Stimulated activated CD8-positive, alpha-beta memory T cell treated with anti-CD3 and anti-CD28 coated beads, Interleukin-4, amount 100 ng/mL, for 4 hours (primary cell): ENCODE measurements around the gene ATXN10.

Experiments used
- DNase-seq, 2 donors: peaks; one replicate each; pipeline ENCODE4 v3.0.0-alpha.2; 2020; ENCODE audit warnings: low read depth in 2 of 2, low spot score in 1 of 2

The ATXN10 gene

GRCh38 chr22:45819305-45819704 is 147.7 kb downstream of the ATXN10 start:
- no peak for DNase-seq

- DNase-seq, result no peak
Measured at GRCh38 chr22:45823336-45823735, 151.7 kb downstream of the ATXN10 start.

DNA sequence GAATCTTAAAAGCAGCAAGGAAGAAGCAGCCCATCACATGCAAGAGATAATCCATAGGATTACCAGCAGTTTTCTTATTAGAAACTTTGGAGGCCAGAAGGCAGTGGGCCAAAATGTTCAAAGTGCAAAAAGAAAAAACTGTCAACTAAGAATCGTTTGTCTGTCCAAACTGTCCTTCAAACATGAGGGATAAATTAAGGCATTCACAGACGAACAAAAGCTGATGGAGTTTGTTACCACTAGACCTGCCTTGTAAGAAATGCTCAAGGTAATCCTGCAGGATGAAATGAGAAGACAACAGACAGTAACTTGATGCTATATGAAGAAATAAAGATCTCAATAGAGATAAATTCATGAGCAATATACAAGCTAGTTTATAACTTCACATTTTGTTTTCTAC is 154.9 kb downstream of the ATXN10 start:
- no peak for DNase-seq

- no peak for DNase-seq
Measured at GRCh38 chr22:45828841-45829240, 157.2 kb downstream of the ATXN10 start.

GRCh38 chr22:45830531-45831245 is 159.1 kb downstream of the ATXN10 start:
- DNase-seq, result no peak

DNA sequence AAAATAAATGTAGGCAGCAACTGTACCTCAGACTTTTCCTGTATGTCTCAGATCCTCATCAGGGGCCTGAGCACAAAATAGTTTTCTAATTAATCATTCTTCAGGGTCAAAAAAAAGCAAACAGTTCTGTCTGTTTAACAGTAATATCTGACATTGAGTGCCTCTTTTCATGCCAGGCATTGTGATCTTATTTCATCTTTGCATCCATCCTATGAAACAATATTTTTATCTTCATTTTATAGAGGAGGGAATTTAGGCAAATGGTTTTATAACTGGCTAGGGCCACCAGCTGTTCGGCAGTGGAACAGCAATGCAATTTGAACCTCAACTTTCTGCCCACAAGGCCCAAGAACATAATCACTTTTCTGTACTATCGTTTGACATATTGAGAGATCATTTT is 159.8 kb downstream of the ATXN10 start:
- no peak for DNase-seq

DNA sequence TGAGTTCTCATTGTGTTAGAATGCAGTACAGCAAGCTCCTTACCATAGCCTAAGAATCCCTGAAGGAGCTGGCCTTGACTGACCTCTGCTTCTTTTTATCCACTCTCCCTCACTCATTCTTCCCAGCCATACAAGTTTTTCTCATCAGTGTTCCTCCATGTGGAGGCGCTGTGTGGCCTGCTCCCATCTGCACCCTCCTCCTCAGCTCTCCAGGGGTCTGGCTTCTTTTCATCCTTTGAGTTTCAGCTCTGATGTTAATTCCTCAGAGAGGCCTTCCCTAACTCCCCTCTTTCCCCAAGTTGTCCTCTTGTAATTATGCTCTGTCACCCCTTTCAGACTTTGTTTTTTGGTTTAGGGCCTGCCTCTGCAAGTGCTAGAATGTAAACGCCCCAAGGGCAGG is 160.5 kb downstream of the ATXN10 start:
- DNase-seq, result no peak

GRCh38 chr22:45832959-45833580 is 161.4 kb downstream of the ATXN10 start:
- DNase-seq, result no peak

DNA sequence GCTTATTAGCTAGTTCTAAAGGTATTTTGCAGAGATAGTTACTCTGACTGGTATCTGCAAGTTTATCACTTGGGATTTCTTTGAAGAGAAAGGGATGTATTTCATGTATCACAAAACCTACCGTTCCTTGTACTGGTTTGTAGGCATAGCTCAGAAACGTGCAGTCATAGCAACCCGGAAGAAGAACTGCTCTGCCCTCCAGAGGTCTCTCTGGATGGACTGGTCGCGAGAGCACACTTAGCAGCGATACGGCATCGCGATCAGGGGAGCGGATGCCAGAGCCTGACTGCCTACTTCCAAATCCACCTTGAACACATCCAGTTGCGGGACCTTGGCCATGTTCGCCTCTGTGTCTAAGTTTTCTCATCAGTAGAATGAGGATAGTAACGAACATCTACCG is 162.0 kb downstream of the ATXN10 start:
- no peak for DNase-seq

GRCh38 chr22:45834241-45834640 is 162.6 kb downstream of the ATXN10 start:
- DNase-seq, result no peak

DNA sequence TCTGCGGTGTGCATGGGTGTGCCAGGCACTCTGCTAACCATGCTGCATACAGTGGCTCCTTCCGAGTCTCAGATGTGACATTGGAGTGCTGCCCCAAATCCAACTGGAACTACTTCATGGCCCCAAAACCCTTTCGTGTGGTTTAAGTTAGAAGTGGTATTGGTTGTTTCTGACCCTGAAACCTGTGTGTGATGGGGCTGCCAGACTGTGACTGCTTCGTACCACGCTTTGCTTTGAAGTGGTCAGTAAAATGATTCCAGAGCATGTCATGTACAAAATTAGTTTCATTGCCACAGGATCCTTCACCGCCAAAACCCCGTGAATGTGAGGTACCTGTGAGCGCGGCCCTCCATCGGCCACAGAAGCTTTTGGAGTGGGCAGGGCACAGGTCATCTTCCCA is 163.2 kb downstream of the ATXN10 start:
- DNase-seq, result no peak

GRCh38 chr22:45836418-45837169 is 165.0 kb downstream of the ATXN10 start:
- DNase-seq, result no peak

GRCh38 chr22:45837508-45837907 is 165.9 kb downstream of the ATXN10 start:
- DNase-seq, result no peak

DNA sequence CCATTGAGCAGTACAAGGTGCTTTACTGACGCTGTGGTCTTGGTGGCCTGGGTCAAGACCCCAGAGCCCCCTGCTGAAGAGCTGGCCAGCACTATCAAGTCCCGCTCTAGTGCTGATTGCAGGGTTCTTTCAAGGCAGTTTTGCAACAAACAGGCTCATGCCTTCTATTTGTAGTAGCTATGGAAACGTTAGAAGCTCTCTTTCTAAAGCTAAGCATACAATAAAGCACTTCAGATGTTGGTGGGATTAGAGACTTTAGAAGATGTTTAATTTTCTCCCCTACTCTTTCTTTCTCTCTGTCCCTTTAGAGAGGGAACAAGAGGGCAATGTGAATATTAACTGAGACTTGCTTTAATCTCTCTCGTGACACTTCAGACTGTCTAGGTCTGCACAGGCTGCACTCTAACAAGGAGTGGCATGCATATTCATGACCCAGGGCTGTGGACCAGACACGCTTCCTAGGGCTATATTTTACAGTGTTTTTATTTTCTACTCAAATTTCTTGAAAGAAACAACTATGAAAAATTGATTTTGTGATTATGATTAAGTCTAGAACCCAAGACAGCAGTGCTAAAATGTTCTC is 166.8 kb downstream of the ATXN10 start:
- no peak for DNase-seq

GRCh38 chr22:45840483-45840882 is 168.8 kb downstream of the ATXN10 start:
- no peak for DNase-seq

GRCh38 chr22:45842291-45842991 is 170.8 kb downstream of the ATXN10 start:
- DNase-seq, result no peak

DNA sequence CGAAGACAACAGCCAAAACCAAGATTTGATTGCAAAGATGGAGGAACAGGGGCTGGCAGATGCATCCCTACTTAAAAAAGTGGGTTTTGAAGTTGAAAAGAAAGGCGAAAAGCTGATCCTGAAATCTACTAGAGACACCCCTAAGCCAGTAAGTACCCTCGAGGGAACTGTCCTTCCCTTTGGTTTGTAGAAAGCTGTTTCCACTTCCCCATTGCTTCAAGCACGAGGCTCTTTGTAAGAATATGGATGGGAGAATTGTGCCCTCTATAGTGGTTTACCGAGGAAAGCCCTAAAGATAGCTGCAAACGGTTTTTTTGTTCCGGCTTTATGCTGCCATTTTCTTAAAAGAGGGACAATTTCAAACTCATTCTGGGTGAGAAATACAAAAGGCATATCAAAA is 171.4 kb downstream of the ATXN10 start:
- DNase-seq, result no peak

- no peak for DNase-seq
Measured at GRCh38 chr22:45843986-45844385, 172.4 kb downstream of the ATXN10 start.

- DNase-seq, result no peak
Measured at GRCh38 chr22:45845076-45845487, 173.4 kb downstream of the ATXN10 start.

GRCh38 chr22:45846952-45847351 is 175.3 kb downstream of the ATXN10 start:
- no peak for DNase-seq

GRCh38 chr22:45848904-45849303 is 177.3 kb downstream of the ATXN10 start:
- no peak for DNase-seq
